HepG2 (cell line): ENCODE measurements around the gene TMEM121. TPM values are rescaled to one million over a fixed set of nuclear protein-coding genes. Genes with fewer than 3 reads are reported as not detected.
A peak's percentile ranks its signal among the peaks of the same experiment; 100 is the strongest.

Experiments
- ATF7-NPFF ChIP-seq: sonication (generic); formaldehyde crosslinking; IDR thresholded peaks from 2 replicates; pipeline ENCODE4 v1.8.1; 2023; ENCODE audit warnings: mild to moderate bottlenecking, low read depth, missing genetic modification reagents, moderate library complexity
- BORCS8-MEF2B ChIP-seq: sonication (generic); formaldehyde crosslinking; IDR thresholded peaks from 2 replicates; pipeline ENCODE4 v1.8.0; 2022; ENCODE audit warnings: mild to moderate bottlenecking, missing genetic modification reagents
- HMG20A ChIP-seq: IDR thresholded peaks from 2 replicates; pipeline ENCODE4 v1.6.1; 2016; ENCODE audit warnings: borderline replicate concordance
- KDM2A ChIP-seq: sonication (generic); formaldehyde crosslinking; IDR thresholded peaks from 2 replicates; pipeline ENCODE4 v1.4.0; 2020; ENCODE audit warnings: low read depth, missing genetic modification reagents, borderline replicate concordance
- MED1 ChIP-seq: sonication (generic); formaldehyde crosslinking; IDR thresholded peaks from 2 replicates; pipeline ENCODE4 v1.4.0; 2020; ENCODE audit warnings: missing genetic modification reagents
- POLR2A ChIP-seq, 2 experiments: IDR thresholded peaks; 2 replicates each; pipeline ENCODE4 v1.6.1; 2011; ENCODE audit warnings: low read depth in 2 of 2, low read length in 2 of 2, mild to moderate bottlenecking in 1 of 2, moderate library complexity in 1 of 2; ENCODE audit not compliant: insufficient read depth in 1 of 2
- RNF2 ChIP-seq: fragments of 450-650 bp; conservative IDR thresholded peaks from 2 replicates; pipeline ENCODE4 v1.6.1; 2016; ENCODE audit warnings: low read depth
- SALL1 ChIP-seq: sonication (generic); formaldehyde crosslinking; IDR thresholded peaks from 2 replicates; pipeline ENCODE4 v1.8.0; 2022; ENCODE audit warnings: mild to moderate bottlenecking, missing genetic modification reagents
- SMC3 ChIP-seq: IDR thresholded peaks from 2 replicates; pipeline ENCODE4 v1.6.1; 2011; ENCODE audit warnings: low read length, improper control_type of control experiment
- TCF7L2 ChIP-seq: IDR thresholded peaks from 2 replicates; pipeline ENCODE4 v1.6.1; 2011; ENCODE audit warnings: mild to moderate bottlenecking, low read depth, low read length, moderate library complexity
- ZNF124 ChIP-seq: sonication (generic); formaldehyde crosslinking; IDR thresholded peaks from 2 replicates; pipeline ENCODE4 v1.4.0; 2020; ENCODE audit warnings: missing genetic modification reagents
- ZNF318 ChIP-seq: sonication (generic); formaldehyde crosslinking; IDR thresholded peaks from 2 replicates; pipeline ENCODE4 v1.4.0; 2020; ENCODE audit warnings: mild to moderate bottlenecking, missing genetic modification reagents
- ZNF543 ChIP-seq: sonication (generic); formaldehyde crosslinking; IDR thresholded peaks from 2 replicates; pipeline ENCODE4 v1.4.0; 2020; ENCODE audit warnings: mild to moderate bottlenecking, missing genetic modification reagents
- ZSCAN21 ChIP-seq: sonication (generic); formaldehyde crosslinking; IDR thresholded peaks from 2 replicates; pipeline ENCODE4 v1.8.0; 2022; ENCODE audit warnings: mild to moderate bottlenecking, missing genetic modification reagents, moderate library complexity, borderline replicate concordance
- polyA plus RNA-seq, 8 experiments: library from polyadenylated mRNA; depleted of rRNA in 3 of 8; stranded (reverse) in 7 of 8; unstranded in 1 of 8; fragments of >200 nt; fragmentation: Illumina TruSeq in 4 of 8; extraction: Trizol in 4 of 8; gene quantifications; 2 replicates each; pipeline versions ENCODE4 v1.2.1 to v1.2.3, GENCODE V29; 2011 to 2016; ENCODE audit warnings: low read depth in 4 of 8, missing spikeins in 1 of 8, mixed read lengths in 1 of 8; ENCODE audit not compliant: insufficient read depth in 1 of 8
- total RNA-seq, 5 experiments: library from RNA; depleted of rRNA; stranded (reverse); fragments of >200 nt; fragmentation: Illumina TruSeq; extraction: Trizol; gene quantifications; 2 replicates each; pipeline ENCODE4 v1.2.3, GENCODE V29; 2016; ENCODE audit warnings: low read depth in 1 of 5
- TF ChIP-seq, protein P1 (sequence below): sonication (generic); formaldehyde crosslinking; IDR thresholded peaks from one replicate; pipeline ENCODE4 v1.5.1; 2020; ENCODE audit warnings: mild to moderate bottlenecking, missing genetic modification reagents; ENCODE audit errors: not compliant biosample characterization

Gene TMEM121
- total and polyA plus RNA-seq, 2 of the 13 experiments (the other 11 are each of a cell fraction or from before 2014, with no cell fraction given), result 6.6 to 19.0 TPM

DNA sequence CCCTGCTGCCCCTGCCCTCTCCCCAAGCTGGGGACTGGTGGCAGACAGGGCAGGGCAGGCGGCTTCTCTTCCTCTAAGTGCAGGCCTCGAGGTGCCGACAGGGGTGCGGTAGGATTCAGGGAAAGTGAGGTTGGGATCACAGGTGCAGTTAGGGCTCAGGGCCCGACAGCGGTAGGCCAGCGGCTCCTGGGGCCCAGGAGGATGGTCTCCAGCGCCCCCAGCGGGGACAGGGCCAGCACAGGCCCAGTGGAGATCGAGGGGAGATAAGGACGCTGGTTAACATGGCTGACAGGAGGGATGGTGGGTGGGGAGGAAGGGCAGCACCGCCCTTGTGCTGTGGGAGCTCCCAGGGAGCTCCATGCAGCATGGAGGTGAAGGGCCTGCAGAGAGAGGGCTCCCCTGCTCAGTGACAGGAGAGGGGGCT, 40.6 kb upstream of the TMEM121 start (continued):
- TF ChIP-seq ZNF318 (CRISPR knock-in tag) (no peak), HMG20A (0 out of 2 replicates have a peak, but pooled peaks have one; percentile 17), TCF7L2 (no peak), BORCS8-MEF2B (peak; percentile 67), SALL1 (CRISPR knock-in tag) (peak; percentile 51; the same call in 1 of the 2 replicates), ZNF543 (no peak), RNF2 (0 out of 2 replicates have a peak, but pooled peaks have one; percentile 54), ZNF124 (CRISPR knock-in tag) (peak; percentile 59; the same call in 1 of the 2 replicates), KDM2A (peak; percentile 74; the same call in 1 of the 2 replicates), ATF7-NPFF (CRISPR knock-in tag) (no peak), MED1 (CRISPR knock-in tag) (peak; percentile 45; the same call in 1 of the 2 replicates), POLR2A (IDR thresholded peaks at IDR 0.05; ENCODE audit: insufficient read depth in 1 of 2, low read depth in 2 of 2, low read length in 2 of 2) (peak in 1 of 2 experiments; percentile 51; a peak in 1 of 4 replicates), SMC3 (peak; percentile 24; the same call in 1 of the 2 replicates), ZSCAN21 (peak; percentile 64; the same call in 1 of the 2 replicates)
- TF ChIP-seq, protein P1, sequence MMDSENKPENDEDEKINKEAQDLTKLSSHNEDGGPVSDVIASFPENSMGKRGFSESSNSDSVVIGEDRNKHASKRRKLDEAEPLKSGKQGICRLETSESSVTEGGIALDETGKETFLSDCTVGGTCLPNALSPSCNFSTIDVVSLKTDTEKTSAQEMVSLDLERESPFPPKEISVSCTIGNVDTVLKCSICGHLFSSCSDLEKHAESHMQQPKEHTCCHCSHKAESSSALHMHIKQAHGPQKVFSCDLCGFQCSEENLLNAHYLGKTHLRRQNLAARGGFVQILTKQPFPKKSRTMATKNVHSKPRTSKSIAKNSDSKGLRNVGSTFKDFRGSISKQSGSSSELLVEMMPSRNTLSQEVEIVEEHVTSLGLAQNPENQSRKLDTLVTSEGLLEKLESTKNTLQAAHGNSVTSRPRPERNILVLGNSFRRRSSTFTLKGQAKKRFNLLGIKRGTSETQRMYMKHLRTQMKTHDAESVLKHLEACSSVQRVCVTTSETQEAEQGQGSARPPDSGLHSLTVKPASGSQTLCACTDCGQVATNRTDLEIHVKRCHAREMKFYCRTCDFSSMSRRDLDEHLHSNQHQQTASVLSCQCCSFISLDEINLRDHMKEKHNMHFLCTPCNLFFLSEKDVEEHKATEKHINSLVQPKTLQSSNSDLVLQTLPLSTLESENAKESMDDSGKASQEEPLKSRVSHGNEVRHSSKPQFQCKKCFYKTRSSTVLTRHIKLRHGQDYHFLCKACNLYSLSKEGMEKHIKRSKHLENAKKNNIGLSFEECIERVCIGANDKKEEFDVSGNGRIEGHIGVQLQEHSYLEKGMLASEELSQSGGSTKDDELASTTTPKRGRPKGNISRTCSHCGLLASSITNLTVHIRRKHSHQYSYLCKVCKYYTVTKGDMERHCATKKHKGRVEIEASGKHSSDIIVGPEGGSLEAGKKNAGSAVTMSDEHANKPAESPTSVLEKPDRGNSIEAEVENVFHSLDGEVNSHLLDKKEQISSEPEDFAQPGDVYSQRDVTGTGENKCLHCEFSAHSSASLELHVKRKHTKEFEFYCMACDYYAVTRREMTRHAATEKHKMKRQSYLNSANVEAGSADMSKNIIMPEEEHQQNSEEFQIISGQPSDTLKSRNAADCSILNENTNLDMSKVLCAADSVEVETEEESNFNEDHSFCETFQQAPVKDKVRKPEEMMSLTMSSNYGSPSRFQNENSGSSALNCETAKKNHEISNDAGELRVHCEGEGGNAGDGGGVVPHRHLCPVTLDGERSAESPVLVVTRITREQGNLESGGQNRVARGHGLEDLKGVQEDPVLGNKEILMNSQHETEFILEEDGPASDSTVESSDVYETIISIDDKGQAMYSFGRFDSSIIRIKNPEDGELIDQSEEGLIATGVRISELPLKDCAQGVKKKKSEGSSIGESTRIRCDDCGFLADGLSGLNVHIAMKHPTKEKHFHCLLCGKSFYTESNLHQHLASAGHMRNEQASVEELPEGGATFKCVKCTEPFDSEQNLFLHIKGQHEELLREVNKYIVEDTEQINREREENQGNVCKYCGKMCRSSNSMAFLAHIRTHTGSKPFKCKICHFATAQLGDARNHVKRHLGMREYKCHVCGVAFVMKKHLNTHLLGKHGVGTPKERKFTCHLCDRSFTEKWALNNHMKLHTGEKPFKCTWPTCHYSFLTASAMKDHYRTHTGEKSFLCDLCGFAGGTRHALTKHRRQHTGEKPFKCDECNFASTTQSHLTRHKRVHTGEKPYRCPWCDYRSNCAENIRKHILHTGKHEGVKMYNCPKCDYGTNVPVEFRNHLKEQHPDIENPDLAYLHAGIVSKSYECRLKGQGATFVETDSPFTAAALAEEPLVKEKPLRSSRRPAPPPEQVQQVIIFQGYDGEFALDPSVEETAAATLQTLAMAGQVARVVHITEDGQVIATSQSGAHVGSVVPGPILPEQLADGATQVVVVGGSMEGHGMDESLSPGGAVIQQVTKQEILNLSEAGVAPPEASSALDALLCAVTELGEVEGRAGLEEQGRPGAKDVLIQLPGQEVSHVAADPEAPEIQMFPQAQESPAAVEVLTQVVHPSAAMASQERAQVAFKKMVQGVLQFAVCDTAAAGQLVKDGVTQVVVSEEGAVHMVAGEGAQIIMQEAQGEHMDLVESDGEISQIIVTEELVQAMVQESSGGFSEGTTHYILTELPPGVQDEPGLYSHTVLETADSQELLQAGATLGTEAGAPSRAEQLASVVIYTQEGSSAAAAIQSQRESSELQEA (CRISPR knock-in tag), result no peak
